ENCODE measurements around the gene OOSP3. TPM values are rescaled to one million over a fixed set of nuclear protein-coding genes. Genes with fewer than 3 reads are reported as not detected.
"Not testable (repeated sequence)": the region's sequence is repeated elsewhere in the genome, so short reads cannot be mapped to it uniquely, and the experiment has no call there.

The OOSP3 gene
- total RNA-seq, 1 experiment from 2014 or later: not detected

DNA sequence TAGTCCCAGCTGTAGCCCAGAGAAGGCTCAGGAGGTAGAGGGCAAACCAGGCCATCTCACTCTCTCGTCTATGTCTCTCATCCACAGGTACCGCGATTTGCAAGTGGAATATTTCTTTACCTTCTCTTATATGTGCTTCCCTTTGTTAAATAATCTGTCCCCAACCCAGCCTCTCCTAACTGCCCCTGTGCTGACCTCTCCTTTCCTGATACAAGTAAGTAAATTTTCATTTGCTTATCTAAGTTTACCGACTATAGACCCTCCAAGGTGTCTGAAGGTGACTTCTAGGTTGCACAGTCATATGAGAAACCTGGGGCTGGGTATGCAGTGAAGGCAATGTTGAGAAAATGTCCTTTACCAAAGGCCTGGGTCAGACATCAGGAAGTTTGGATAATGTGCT lies 33.2 kb upstream of the OOSP3 start, which contains the start of gene CBLIF:
TSS of gene CBLIF (minus strand) at position 101 of the 400 bp plus-strand sequence. CDS start at position 55, 46 bp downstream.
- H3K4me3 Mint-ChIP-seq (ENCODE audit: unreplicated experiment): no peak within 1 kb of the TSS
- Histone ChIP-seq H3K4me3 (ENCODE audit: low read depth, low read length) (no peak within 1 kb of the TSS), H3K27me3 (replicated peaks; ENCODE audit: control insufficient read depth, insufficient read depth, low read length) (no peaks in the 10 kb centered on the region), H3K4me1 (no peaks in the 10 kb centered on the region), H3K9me3 (no peaks in the 10 kb centered on the region), H3K36me3 (ENCODE audit: control insufficient read depth, insufficient read depth, low read length) (no peaks in the 10 kb centered on the region)
- POLR2A ChIA-PET: no interaction called here
- TF ChIP-seq, protein P1, sequence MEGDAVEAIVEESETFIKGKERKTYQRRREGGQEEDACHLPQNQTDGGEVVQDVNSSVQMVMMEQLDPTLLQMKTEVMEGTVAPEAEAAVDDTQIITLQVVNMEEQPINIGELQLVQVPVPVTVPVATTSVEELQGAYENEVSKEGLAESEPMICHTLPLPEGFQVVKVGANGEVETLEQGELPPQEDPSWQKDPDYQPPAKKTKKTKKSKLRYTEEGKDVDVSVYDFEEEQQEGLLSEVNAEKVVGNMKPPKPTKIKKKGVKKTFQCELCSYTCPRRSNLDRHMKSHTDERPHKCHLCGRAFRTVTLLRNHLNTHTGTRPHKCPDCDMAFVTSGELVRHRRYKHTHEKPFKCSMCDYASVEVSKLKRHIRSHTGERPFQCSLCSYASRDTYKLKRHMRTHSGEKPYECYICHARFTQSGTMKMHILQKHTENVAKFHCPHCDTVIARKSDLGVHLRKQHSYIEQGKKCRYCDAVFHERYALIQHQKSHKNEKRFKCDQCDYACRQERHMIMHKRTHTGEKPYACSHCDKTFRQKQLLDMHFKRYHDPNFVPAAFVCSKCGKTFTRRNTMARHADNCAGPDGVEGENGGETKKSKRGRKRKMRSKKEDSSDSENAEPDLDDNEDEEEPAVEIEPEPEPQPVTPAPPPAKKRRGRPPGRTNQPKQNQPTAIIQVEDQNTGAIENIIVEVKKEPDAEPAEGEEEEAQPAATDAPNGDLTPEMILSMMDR (IDR thresholded peaks at IDR 0.05; ENCODE audit: insufficient read depth in 1 of 2, low read depth in 1 of 2, low read length in 1 of 2, severe bottlenecking in 1 of 2, unreplicated experiment in 1 of 2): no peak
- H3K27ac Mint-ChIP-seq (ENCODE audit: unreplicated experiment): no peak within 1 kb of the TSS
- DNase-seq: no peak
- no peaks in the 10 kb centered on the region for H3K27me3 Mint-ChIP-seq (ENCODE audit: insufficient read depth, unreplicated experiment)
- CTCF ChIA-PET: no interaction called here
- H3K9me3 Mint-ChIP-seq (ENCODE audit: unreplicated experiment): no peaks in the 10 kb centered on the region
- intact Hi-C loops (cut with micrococcal nuclease; ENCODE audit: unreplicated experiment): no loop called here
- no TSS peak for BruUV-seq (replicated peaks)
- H3K4me1 Mint-ChIP-seq (ENCODE audit: low read depth, unreplicated experiment): no peaks in the 10 kb centered on the region
- peaks cover 4% of the 10 kb centered on the region for H3K36me3 Mint-ChIP-seq (ENCODE audit: insufficient read depth, unreplicated experiment)

- ChIA-PET CTCF (no interaction called here), POLR2A (no interaction called here)
- Histone ChIP-seq H3K36me3 (ENCODE audit: control insufficient read depth, insufficient read depth, low read length) (no peaks in the 10 kb centered on the region), H3K27me3 (replicated peaks; ENCODE audit: control insufficient read depth, insufficient read depth, low read length) (no peaks in the 10 kb centered on the region), H3K9me3 (no peaks in the 10 kb centered on the region), H3K4me1 (no peaks in the 10 kb centered on the region), H3K4me3 (ENCODE audit: low read depth, low read length) (no peak overlapping the region)
- Mint-ChIP-seq H3K9me3 (ENCODE audit: unreplicated experiment) (no peaks in the 10 kb centered on the region), H3K27me3 (ENCODE audit: insufficient read depth, unreplicated experiment) (no peaks in the 10 kb centered on the region), H3K4me3 (ENCODE audit: unreplicated experiment) (no peak overlapping the region), H3K4me1 (ENCODE audit: low read depth, unreplicated experiment) (no peaks in the 10 kb centered on the region), H3K36me3 (ENCODE audit: insufficient read depth, unreplicated experiment) (peaks cover 4% of the 10 kb centered on the region), H3K27ac (ENCODE audit: unreplicated experiment) (no peak overlapping the region)
- no TSS peak for BruUV-seq (replicated peaks)
- intact Hi-C loops (cut with micrococcal nuclease; ENCODE audit: unreplicated experiment): no loop called here
- TF ChIP-seq, protein P1 (IDR thresholded peaks at IDR 0.05; ENCODE audit: insufficient read depth in 1 of 2, low read depth in 1 of 2, low read length in 1 of 2, severe bottlenecking in 1 of 2, unreplicated experiment in 1 of 2): no peak
- no peak for DNase-seq
These were observed 32.0 kb upstream of the OOSP3 start for GRCh38 chr11:59846556-59846955.

GRCh38 chr11:59847626-59848025 lies 31.0 kb upstream of the OOSP3 start:
- Histone ChIP-seq H3K4me3 (ENCODE audit: low read depth, low read length) (no peak overlapping the region), H3K9me3 (no peaks in the 10 kb centered on the region), H3K27me3 (replicated peaks; ENCODE audit: control insufficient read depth, insufficient read depth, low read length) (no peaks in the 10 kb centered on the region), H3K36me3 (ENCODE audit: control insufficient read depth, insufficient read depth, low read length) (no peaks in the 10 kb centered on the region), H3K4me1 (no peaks in the 10 kb centered on the region)
- no peaks in the 10 kb centered on the region for H3K4me1 Mint-ChIP-seq (ENCODE audit: low read depth, unreplicated experiment)
- no peaks in the 10 kb centered on the region for H3K36me3 Mint-ChIP-seq (ENCODE audit: insufficient read depth, unreplicated experiment)
- ChIA-PET POLR2A (no interaction called here), CTCF (no interaction called here)
- H3K27ac Mint-ChIP-seq (ENCODE audit: unreplicated experiment): no peak overlapping the region
- TF ChIP-seq, protein P1 (IDR thresholded peaks at IDR 0.05; ENCODE audit: insufficient read depth in 1 of 2, low read depth in 1 of 2, low read length in 1 of 2, severe bottlenecking in 1 of 2, unreplicated experiment in 1 of 2): no peak
- DNase-seq: no peak
- intact Hi-C loops (cut with micrococcal nuclease; ENCODE audit: unreplicated experiment): no loop called here
- H3K27me3 Mint-ChIP-seq (ENCODE audit: insufficient read depth, unreplicated experiment): no peaks in the 10 kb centered on the region
- H3K4me3 Mint-ChIP-seq (ENCODE audit: unreplicated experiment): no peak overlapping the region
- no peaks in the 10 kb centered on the region for H3K9me3 Mint-ChIP-seq (ENCODE audit: unreplicated experiment)
- BruUV-seq (replicated peaks): no TSS peak

DNA sequence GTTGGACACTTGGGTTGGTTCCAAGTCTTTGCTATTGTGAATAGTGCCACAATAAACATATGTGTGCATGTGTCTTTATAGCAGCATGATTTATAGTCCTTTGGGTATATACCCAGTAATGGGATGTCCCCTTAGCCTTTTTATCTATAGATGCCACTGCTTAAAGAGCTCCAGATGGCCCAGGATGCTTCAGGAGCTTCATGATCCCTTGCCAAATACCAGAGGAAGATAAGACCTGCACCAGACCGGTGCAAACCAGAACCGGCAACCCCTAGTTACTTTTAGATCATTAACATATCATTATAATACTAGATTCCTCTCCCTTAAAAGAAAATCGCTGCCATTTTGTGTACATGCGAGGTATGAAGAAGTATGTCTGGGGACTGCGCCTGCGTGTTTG lies 30.1 kb upstream of the OOSP3 start:
- BruUV-seq (replicated peaks); H3K4me3 Mint-ChIP-seq (ENCODE audit: unreplicated experiment); H3K4me3 ChIP-seq (ENCODE audit: low read depth, low read length); DNase-seq; H3K9me3 Mint-ChIP-seq (ENCODE audit: unreplicated experiment); intact Hi-C loops (cut with micrococcal nuclease; ENCODE audit: unreplicated experiment); H3K27me3 ChIP-seq (replicated peaks; ENCODE audit: control insufficient read depth, insufficient read depth, low read length); H3K27ac Mint-ChIP-seq (ENCODE audit: unreplicated experiment); H3K36me3 ChIP-seq (ENCODE audit: control insufficient read depth, insufficient read depth, low read length); H3K4me1 ChIP-seq; CTCF ChIA-PET; H3K36me3 Mint-ChIP-seq (ENCODE audit: insufficient read depth, unreplicated experiment); H3K27me3 Mint-ChIP-seq (ENCODE audit: insufficient read depth, unreplicated experiment); H3K9me3 ChIP-seq; POLR2A ChIA-PET; H3K4me1 Mint-ChIP-seq (ENCODE audit: low read depth, unreplicated experiment): not testable (repeated sequence)

All from Caco-2 (cell line).